Stimulated activated CD8-positive, alpha-beta memory T cell treated with anti-CD3 and anti-CD28 coated beads, Interleukin-4, amount 100 ng/mL, for 48 hours (primary cell): ENCODE data around the gene MET.
"Not testable (repeated sequence)": the region's sequence is repeated elsewhere in the genome, so short reads cannot be mapped to it uniquely, and the experiment has no call there.

Experiments used
- DNase-seq: peaks from one replicate; pipeline ENCODE4 v3.0.0-alpha.2; 2020

MET gene

GRCh38 chr7:116698930-116699721 lies 27.1 kb downstream of the MET start:
- no peak for DNase-seq

- no peak for DNase-seq
Observed at GRCh38 chr7:116699722-116700120, 27.7 kb downstream of the MET start.

GRCh38 chr7:116702046-116702785 lies 30.2 kb downstream of the MET start:
- DNase-seq = no peak

GRCh38 chr7:116704650-116705228 lies 32.7 kb downstream of the MET start:
- DNase-seq = no peak

GRCh38 chr7:116705419-116705818 lies 33.4 kb downstream of the MET start:
- no peak for DNase-seq

GRCh38 chr7:116706668-116707126 lies 34.7 kb downstream of the MET start:
- no peak for DNase-seq

GRCh38 chr7:116707289-116707688 lies 35.3 kb downstream of the MET start:
- no peak for DNase-seq

GRCh38 chr7:116708248-116708647 lies 36.3 kb downstream of the MET start:
- no peak for DNase-seq

- DNase-seq = no peak
Observed at GRCh38 chr7:116708861-116709260, 36.9 kb downstream of the MET start.

GRCh38 chr7:116709336-116709735 lies 37.3 kb downstream of the MET start:
- DNase-seq = no peak

- no peak for DNase-seq
Observed at GRCh38 chr7:116710764-116711452, 38.9 kb downstream of the MET start.

- no peak for DNase-seq
Observed at GRCh38 chr7:116711790-116712189, 39.8 kb downstream of the MET start.

GRCh38 chr7:116713500-116713899 lies 41.5 kb downstream of the MET start:
- no peak for DNase-seq

GRCh38 chr7:116713918-116714317 lies 41.9 kb downstream of the MET start:
- no peak for DNase-seq

- DNase-seq = no peak
Observed at GRCh38 chr7:116715077-116715476, 43.1 kb downstream of the MET start.

- DNase-seq = no peak
Observed at GRCh38 chr7:116717137-116717536, 45.1 kb downstream of the MET start.

- DNase-seq = not testable (repeated sequence)
Observed at GRCh38 chr7:116723959-116724529, 52.0 kb downstream of the MET start.

GRCh38 chr7:116724560-116725231 lies 52.7 kb downstream of the MET start:
- no peak for DNase-seq

GRCh38 chr7:116726149-116726548 lies 54.2 kb downstream of the MET start:
- no peak for DNase-seq

GRCh38 chr7:116726713-116727431 lies 54.9 kb downstream of the MET start:
- DNase-seq = no peak

GRCh38 chr7:116727432-116728009 lies 55.5 kb downstream of the MET start:
- DNase-seq = no peak
